Activated CD4-positive, alpha-beta T cell treated with anti-CD3 and anti-CD28 coated beads, Interleukin-2, amount 10 ng/mL, durations not matched to agents 7 days and 5 days (primary cell): ENCODE measurements around the gene CREB5. TPM values are rescaled to one million over a fixed set of nuclear protein-coding genes. Genes with fewer than 3 reads are reported as not detected.

Experiments
- CTCF ChIA-PET: fragments of 350-600 bp; sonication (Branson Sonifier 250); formaldehyde crosslinking; loops from one replicate; lab custom pipeline; 2021; ENCODE audit warnings: antibody characterized with exemption; lab: Charles Lee
- POLR2A ChIA-PET: fragments of 350-600 bp; sonication (Branson Sonifier 250); formaldehyde crosslinking; loops from one replicate; lab custom pipeline; 2021; ENCODE audit warnings: antibody characterized with exemption; lab: Charles Lee
- DNase-seq: peaks from one replicate; pipeline ENCODE4 v3.0.0-alpha.2; 2020
- H3K27ac Mint-ChIP-seq: one replicate; pipeline ENCODE4 v1.8.0; 2021; ENCODE audit warnings: mild to moderate bottlenecking, moderate library complexity, mixed read lengths
- H3K27me3 Mint-ChIP-seq: one replicate; pipeline ENCODE4 v1.8.0; 2021; ENCODE audit warnings: mixed read lengths
- H3K36me3 Mint-ChIP-seq: one replicate; pipeline ENCODE4 v1.8.0; 2021; ENCODE audit warnings: low read depth, mixed read lengths
- H3K4me1 Mint-ChIP-seq: one replicate; pipeline ENCODE4 v1.8.0; 2021; ENCODE audit warnings: mixed read lengths
- H3K4me3 Mint-ChIP-seq: one replicate; pipeline ENCODE4 v1.8.0; 2021; ENCODE audit warnings: mild to moderate bottlenecking, moderate library complexity, mixed read lengths
- H3K9me3 Mint-ChIP-seq: one replicate; pipeline ENCODE4 v1.8.0; 2021; ENCODE audit warnings: mixed read lengths
- total RNA-seq, 2 experiments: library from RNA; stranded (reverse); gene quantifications; one replicate each; pipeline ENCODE4 v1.2.3, GENCODE V29; 2021

CREB5 gene
- total RNA-seq, 2 experiments from 2014 or later = not detected

GRCh38 chr7:28847681-28848080, 435.4 kb downstream of the CREB5 start:
- H3K4me3 Mint-ChIP-seq = no peak overlapping the region
- no peak overlapping the region for H3K27ac Mint-ChIP-seq
- no peaks in the 10 kb centered on the region for H3K36me3 Mint-ChIP-seq
- H3K4me1 Mint-ChIP-seq = no peaks in the 10 kb centered on the region
- peaks cover 24% of the 10 kb centered on the region for H3K27me3 Mint-ChIP-seq
- H3K9me3 Mint-ChIP-seq = no peaks in the 10 kb centered on the region
- ChIA-PET CTCF (no interaction called here), POLR2A (no interaction called here)
- DNase-seq = no peak

- Mint-ChIP-seq H3K9me3 (no peaks in the 10 kb centered on the region), H3K36me3 (no peaks in the 10 kb centered on the region), H3K27me3 (peaks cover 35% of the 10 kb centered on the region), H3K4me1 (peaks cover 6% of the 10 kb centered on the region), H3K27ac (no peak overlapping the region), H3K4me3 (no peak overlapping the region)
- ChIA-PET POLR2A (no interaction called here), CTCF (no interaction called here)
- no peak for DNase-seq
Observed at GRCh38 chr7:28848906-28849305, 436.6 kb downstream of the CREB5 start.

GRCh38 chr7:28850699-28851098, 438.4 kb downstream of the CREB5 start:
- Mint-ChIP-seq H3K4me1 (peaks cover 10% of the 10 kb centered on the region), H3K27ac (no peak overlapping the region), H3K27me3 (peaks cover 41% of the 10 kb centered on the region), H3K36me3 (no peaks in the 10 kb centered on the region), H3K4me3 (no peak overlapping the region), H3K9me3 (no peaks in the 10 kb centered on the region)
- DNase-seq = no peak
- ChIA-PET CTCF (no interaction called here), POLR2A (no interaction called here)

- no peaks in the 10 kb centered on the region for H3K36me3 Mint-ChIP-seq
- ChIA-PET CTCF (interaction anchor here (0.6 to 1.7 kb wide), 3 partner anchors 14 to 645 kb away, joined by 3 to 5 read pairs (median 3); no protein-coding TSS in a partner anchor), POLR2A (no interaction called here)
- H3K27ac Mint-ChIP-seq = no peak overlapping the region
- H3K9me3 Mint-ChIP-seq = no peaks in the 10 kb centered on the region
- no peak for DNase-seq
- peaks cover 47% of the 10 kb centered on the region for H3K27me3 Mint-ChIP-seq
- peaks cover 10% of the 10 kb centered on the region for H3K4me1 Mint-ChIP-seq
- no peak overlapping the region for H3K4me3 Mint-ChIP-seq
Observed at GRCh38 chr7:28853150-28853549, 440.8 kb downstream of the CREB5 start.

- POLR2A ChIA-PET = no interaction called here
- Mint-ChIP-seq H3K27me3 (peaks cover 45% of the 10 kb centered on the region), H3K27ac (no peak overlapping the region), H3K4me1 (peaks cover 10% of the 10 kb centered on the region), H3K9me3 (no peaks in the 10 kb centered on the region), H3K36me3 (no peaks in the 10 kb centered on the region), H3K4me3 (peak overlapping the region; percentile 55)
- peak; percentile 64 for DNase-seq
- CTCF ChIA-PET = interaction anchor here (0.6 to 1.7 kb wide), 3 partner anchors 13 to 646 kb away, joined by 3 to 5 read pairs (median 3); no protein-coding TSS in a partner anchor
Observed at GRCh38 chr7:28853834-28854749, 441.8 kb downstream of the CREB5 start.

- DNase-seq = no peak
- Mint-ChIP-seq H3K4me3 (no peak overlapping the region), H3K27ac (no peak overlapping the region), H3K9me3 (no peaks in the 10 kb centered on the region), H3K4me1 (peaks cover 10% of the 10 kb centered on the region), H3K36me3 (no peaks in the 10 kb centered on the region), H3K27me3 (peaks cover 45% of the 10 kb centered on the region)
- POLR2A ChIA-PET = no interaction called here
- CTCF ChIA-PET = interaction anchor here (1.7 kb wide), 1 partner anchor 12 kb away, joined by 5 read pairs; no protein-coding TSS in a partner anchor
Observed at GRCh38 chr7:28854750-28855074, 442.4 kb downstream of the CREB5 start.

- H3K4me1 Mint-ChIP-seq = peaks cover 10% of the 10 kb centered on the region
- no peak overlapping the region for H3K4me3 Mint-ChIP-seq
- peaks cover 41% of the 10 kb centered on the region for H3K27me3 Mint-ChIP-seq
- ChIA-PET CTCF (no interaction called here), POLR2A (no interaction called here)
- no peaks in the 10 kb centered on the region for H3K9me3 Mint-ChIP-seq
- no peaks in the 10 kb centered on the region for H3K36me3 Mint-ChIP-seq
- no peak overlapping the region for H3K27ac Mint-ChIP-seq
- DNase-seq = no peak
Observed at GRCh38 chr7:28855538-28856217, 443.4 kb downstream of the CREB5 start.

GRCh38 chr7:28856656-28857055, 444.3 kb downstream of the CREB5 start:
- H3K4me3 Mint-ChIP-seq = no peak overlapping the region
- ChIA-PET POLR2A (no interaction called here), CTCF (no interaction called here)
- no peak for DNase-seq
- no peaks in the 10 kb centered on the region for H3K9me3 Mint-ChIP-seq
- no peaks in the 10 kb centered on the region for H3K36me3 Mint-ChIP-seq
- H3K4me1 Mint-ChIP-seq = peaks cover 10% of the 10 kb centered on the region
- H3K27ac Mint-ChIP-seq = no peak overlapping the region
- H3K27me3 Mint-ChIP-seq = peaks cover 32% of the 10 kb centered on the region

- DNase-seq = no peak
- ChIA-PET CTCF (interaction anchor here (0.6 kb wide), 1 partner anchor 33 kb away, joined by 3 read pairs; no protein-coding TSS in a partner anchor), POLR2A (no interaction called here)
- H3K9me3 Mint-ChIP-seq = no peaks in the 10 kb centered on the region
- peaks cover 10% of the 10 kb centered on the region for H3K4me1 Mint-ChIP-seq
- H3K27me3 Mint-ChIP-seq = peaks cover 25% of the 10 kb centered on the region
- no peaks in the 10 kb centered on the region for H3K36me3 Mint-ChIP-seq
- no peak overlapping the region for H3K4me3 Mint-ChIP-seq
- no peak overlapping the region for H3K27ac Mint-ChIP-seq
Observed at GRCh38 chr7:28858206-28858605, 445.9 kb downstream of the CREB5 start.

- Mint-ChIP-seq H3K36me3 (no peaks in the 10 kb centered on the region), H3K9me3 (no peaks in the 10 kb centered on the region), H3K27me3 (peaks cover 18% of the 10 kb centered on the region), H3K4me1 (peaks cover 4% of the 10 kb centered on the region), H3K4me3 (no peak overlapping the region), H3K27ac (no peak overlapping the region)
- DNase-seq = no peak
- POLR2A ChIA-PET = no interaction called here
- CTCF ChIA-PET = no interaction called here
Observed at GRCh38 chr7:28858895-28859294, 446.6 kb downstream of the CREB5 start.

- POLR2A ChIA-PET = no interaction called here
- peaks cover 16% of the 10 kb centered on the region for H3K27me3 Mint-ChIP-seq
- H3K4me1 Mint-ChIP-seq = no peaks in the 10 kb centered on the region
- DNase-seq = no peak
- no peak overlapping the region for H3K27ac Mint-ChIP-seq
- H3K9me3 Mint-ChIP-seq = no peaks in the 10 kb centered on the region
- no peaks in the 10 kb centered on the region for H3K36me3 Mint-ChIP-seq
- H3K4me3 Mint-ChIP-seq = no peak overlapping the region
- CTCF ChIA-PET = no interaction called here
Observed at GRCh38 chr7:28861825-28862224, 449.5 kb downstream of the CREB5 start.

- Mint-ChIP-seq H3K27ac (no peak overlapping the region), H3K4me1 (no peaks in the 10 kb centered on the region), H3K9me3 (no peaks in the 10 kb centered on the region), H3K27me3 (peaks cover 12% of the 10 kb centered on the region), H3K36me3 (no peaks in the 10 kb centered on the region), H3K4me3 (no peak overlapping the region)
- DNase-seq = no peak
- ChIA-PET POLR2A (no interaction called here), CTCF (no interaction called here)
Observed at GRCh38 chr7:28862595-28863272, 450.4 kb downstream of the CREB5 start.
